MM.1S (cell line): Measurements from ENCODE around the gene ATF3.

Experiments used
- EZH2 ChIP-seq: fragments of 300-600 bp; sonication (generic); optimal IDR thresholded peaks from 2 replicates; pipeline ENCODE3; 2017; ENCODE audit warnings: low read depth, mild to moderate bottlenecking, antibody characterized with exemption, low read length, mixed read lengths
- EZH2phosphoT487 ChIP-seq: fragments of 300-600 bp; sonication (generic); IDR thresholded peaks from 2 replicates; pipeline ENCODE4 v1.6.1; 2018; ENCODE audit warnings: antibody characterized with exemption, low read length
- TF ChIP-seq, protein P1 (sequence below): fragments of 300-600 bp; sonication (generic); IDR thresholded peaks from 2 replicates; pipeline ENCODE4 v1.5.1; 2016; ENCODE audit warnings: antibody characterized with exemption, low read length, mixed read lengths

GRCh38 chr1:212582291-212582690 is 26.3 kb upstream of the ATF3 start:
- TF ChIP-seq, protein P1, sequence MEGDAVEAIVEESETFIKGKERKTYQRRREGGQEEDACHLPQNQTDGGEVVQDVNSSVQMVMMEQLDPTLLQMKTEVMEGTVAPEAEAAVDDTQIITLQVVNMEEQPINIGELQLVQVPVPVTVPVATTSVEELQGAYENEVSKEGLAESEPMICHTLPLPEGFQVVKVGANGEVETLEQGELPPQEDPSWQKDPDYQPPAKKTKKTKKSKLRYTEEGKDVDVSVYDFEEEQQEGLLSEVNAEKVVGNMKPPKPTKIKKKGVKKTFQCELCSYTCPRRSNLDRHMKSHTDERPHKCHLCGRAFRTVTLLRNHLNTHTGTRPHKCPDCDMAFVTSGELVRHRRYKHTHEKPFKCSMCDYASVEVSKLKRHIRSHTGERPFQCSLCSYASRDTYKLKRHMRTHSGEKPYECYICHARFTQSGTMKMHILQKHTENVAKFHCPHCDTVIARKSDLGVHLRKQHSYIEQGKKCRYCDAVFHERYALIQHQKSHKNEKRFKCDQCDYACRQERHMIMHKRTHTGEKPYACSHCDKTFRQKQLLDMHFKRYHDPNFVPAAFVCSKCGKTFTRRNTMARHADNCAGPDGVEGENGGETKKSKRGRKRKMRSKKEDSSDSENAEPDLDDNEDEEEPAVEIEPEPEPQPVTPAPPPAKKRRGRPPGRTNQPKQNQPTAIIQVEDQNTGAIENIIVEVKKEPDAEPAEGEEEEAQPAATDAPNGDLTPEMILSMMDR, result no peak
- TF ChIP-seq EZH2phosphoT487, result no peak
- no peak for TF ChIP-seq EZH2
